Measurements from ENCODE around the gene C10orf88.
"Not testable (repeated sequence)": the region's sequence is repeated elsewhere in the genome, so short reads cannot be mapped to it uniquely, and the experiment has no call there.

The C10orf88 gene

DNA sequence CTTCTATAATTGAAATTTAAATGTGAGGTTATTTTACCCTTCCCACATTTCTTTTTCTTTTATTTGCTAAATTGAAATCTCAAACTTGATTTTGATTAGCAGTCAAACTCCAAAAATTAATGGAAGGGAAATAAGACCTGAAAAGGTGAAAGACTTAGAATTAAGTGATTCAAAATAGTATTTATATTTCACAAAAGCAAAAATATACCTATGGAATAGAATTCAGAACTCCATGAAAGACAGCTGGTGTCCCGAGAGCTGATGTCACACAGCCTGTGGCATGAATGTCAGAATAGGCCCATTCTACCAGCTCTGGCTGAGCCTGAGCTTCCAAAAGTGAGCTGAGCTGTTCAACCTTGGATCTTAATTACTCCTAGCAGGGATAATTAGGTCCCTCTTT is 43.7 kb downstream of the C10orf88 start, which contains the start of gene FAM24A:
FAM24A (plus strand) TSS at position 301 of the 400 bp plus-strand sequence. CDS start 1,025 bp downstream, outside the sequence.
- DNase-seq (ENCODE audit: low read depth): no peak
- TF ChIP-seq CTCF (conservative IDR thresholded peaks at IDR 0.05; ENCODE audit: low read depth, low read length): no peak

GRCh38 chr10:122903861-122904260 is 50.2 kb downstream of the C10orf88 start:
- not testable (repeated sequence) for DNase-seq (ENCODE audit: low read depth); H3K4me3 ChIP-seq (ENCODE audit: low read depth, low read length)

More for the DNA sequence above, 43.7 kb downstream of the C10orf88 start, which contains the start of gene FAM24A:
- no peak within 1 kb of the TSS for H3K4me3 ChIP-seq (ENCODE audit: low read depth, low read length)

DNA sequence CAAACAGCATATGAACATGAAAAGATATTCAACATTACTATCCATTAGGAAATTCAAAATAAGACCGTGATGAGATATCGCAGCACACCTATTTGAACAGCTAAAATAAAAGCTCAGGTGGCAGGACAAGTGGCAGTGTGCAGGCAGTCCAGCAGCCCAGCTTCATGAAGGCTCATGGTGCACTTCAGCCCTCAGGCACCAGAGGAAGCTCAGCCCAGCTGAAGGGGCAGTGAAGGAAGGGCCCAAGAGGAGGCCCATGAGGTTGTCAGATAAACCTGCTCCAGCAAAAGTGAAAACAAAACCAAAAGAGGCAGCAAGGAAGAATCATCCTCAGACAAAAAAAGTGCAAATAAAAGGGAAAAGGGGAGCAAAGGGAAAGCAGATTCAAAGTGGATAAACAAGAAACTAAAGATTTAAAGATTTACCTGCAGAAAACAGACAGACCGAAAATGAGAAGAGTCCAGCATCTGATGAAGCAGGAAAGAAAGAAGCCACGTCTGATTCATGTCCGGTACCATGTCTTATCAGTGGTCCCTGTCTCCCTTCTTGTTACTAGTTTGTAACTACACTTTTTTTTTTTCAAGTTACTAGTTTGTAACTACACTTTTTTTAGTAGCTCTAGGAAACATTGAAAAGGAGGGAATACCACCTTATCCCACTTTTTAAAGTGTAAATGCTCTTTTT is 59.6 kb downstream of the C10orf88 start:
- TF ChIP-seq CTCF (conservative IDR thresholded peaks at IDR 0.05; ENCODE audit: low read depth, low read length): no peak
- no peak overlapping the region for H3K4me3 ChIP-seq (ENCODE audit: low read depth, low read length)
- no peak for DNase-seq (ENCODE audit: low read depth)

DNA sequence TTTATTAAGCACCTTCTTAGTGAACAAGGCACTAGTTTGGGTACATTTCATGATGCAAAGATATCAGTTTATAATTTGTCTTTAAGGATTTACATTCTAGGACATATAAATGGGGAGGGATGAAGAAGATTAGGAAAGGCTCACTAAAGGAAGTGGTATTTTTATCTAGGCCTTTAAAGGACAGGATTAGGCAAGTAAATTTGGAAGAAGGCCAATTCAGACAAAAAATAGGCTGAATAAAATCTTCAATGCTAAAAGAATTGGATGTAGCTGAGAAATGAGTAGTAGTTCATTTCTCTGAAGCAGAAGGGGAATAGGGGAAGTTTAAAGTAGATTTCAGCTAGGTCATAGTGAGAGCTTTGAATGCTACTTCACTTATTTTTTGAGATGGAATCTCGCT is 69.9 kb downstream of the C10orf88 start:
- no peak for TF ChIP-seq CTCF (conservative IDR thresholded peaks at IDR 0.05; ENCODE audit: low read depth, low read length)
- peak; percentile 33 for DNase-seq (ENCODE audit: low read depth)
- H3K4me3 ChIP-seq (ENCODE audit: low read depth, low read length): no peak overlapping the region

GRCh38 chr10:122882766-122883165 is 71.3 kb downstream of the C10orf88 start:
- TF ChIP-seq CTCF (conservative IDR thresholded peaks at IDR 0.05; ENCODE audit: low read depth, low read length): no peak
- no peak for DNase-seq (ENCODE audit: low read depth)
- H3K4me3 ChIP-seq (ENCODE audit: low read depth, low read length): no peak overlapping the region

All from choroid plexus epithelial cell (primary cell).